EL (cell line): ENCODE measurements around the gene NLRP9.

Experiments used
- DNase-seq: peaks from one replicate; pipeline ENCODE4 v3.0.0-alpha.2; 2016

The NLRP9 gene

DNA sequence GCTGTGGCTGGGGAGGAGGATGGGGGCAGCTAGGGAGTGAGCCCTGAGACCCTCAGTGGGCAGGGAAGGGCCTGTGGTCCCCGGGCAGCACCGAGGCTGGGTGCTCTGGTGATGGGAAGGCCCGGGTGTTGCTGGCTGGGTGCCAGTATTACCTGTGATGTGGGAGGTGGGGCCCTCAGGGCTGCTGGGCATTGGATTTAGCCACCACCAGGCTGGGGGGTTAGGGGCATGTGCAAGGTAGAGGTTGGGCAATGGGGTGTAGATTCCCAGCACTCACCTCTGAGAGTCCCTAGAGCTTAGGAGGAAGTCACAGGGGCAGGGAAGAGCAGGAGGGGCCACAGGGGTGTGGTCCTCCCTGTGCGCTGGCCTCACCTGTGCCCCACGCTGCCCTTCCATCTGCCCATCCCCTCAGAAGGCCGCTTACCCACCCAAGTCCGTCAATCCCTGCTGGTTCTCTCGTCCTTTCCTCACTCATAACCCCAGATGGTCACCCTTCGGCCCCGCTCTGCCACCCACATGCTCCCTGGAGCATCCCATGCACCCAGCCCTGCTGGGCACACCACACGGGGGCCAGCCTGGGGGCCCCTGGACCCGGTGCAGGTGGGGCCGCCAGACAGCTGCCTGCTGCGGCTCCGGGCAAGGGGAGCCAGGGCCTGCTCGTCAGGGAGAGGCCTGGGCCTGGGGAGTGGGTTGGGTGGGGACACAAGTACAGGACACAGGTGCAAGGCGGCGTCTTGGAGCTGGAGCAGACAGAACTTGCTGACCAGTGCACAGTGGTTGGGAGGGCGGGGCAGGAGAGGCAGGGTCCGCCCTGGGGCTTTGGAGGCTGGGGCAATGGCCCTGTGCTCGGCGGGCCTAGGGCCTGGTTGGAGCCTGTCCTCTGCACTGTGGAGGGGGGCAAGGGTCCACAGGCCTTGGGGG lies 50.7 kb downstream of the NLRP9 start:
- no peak for DNase-seq

DNA sequence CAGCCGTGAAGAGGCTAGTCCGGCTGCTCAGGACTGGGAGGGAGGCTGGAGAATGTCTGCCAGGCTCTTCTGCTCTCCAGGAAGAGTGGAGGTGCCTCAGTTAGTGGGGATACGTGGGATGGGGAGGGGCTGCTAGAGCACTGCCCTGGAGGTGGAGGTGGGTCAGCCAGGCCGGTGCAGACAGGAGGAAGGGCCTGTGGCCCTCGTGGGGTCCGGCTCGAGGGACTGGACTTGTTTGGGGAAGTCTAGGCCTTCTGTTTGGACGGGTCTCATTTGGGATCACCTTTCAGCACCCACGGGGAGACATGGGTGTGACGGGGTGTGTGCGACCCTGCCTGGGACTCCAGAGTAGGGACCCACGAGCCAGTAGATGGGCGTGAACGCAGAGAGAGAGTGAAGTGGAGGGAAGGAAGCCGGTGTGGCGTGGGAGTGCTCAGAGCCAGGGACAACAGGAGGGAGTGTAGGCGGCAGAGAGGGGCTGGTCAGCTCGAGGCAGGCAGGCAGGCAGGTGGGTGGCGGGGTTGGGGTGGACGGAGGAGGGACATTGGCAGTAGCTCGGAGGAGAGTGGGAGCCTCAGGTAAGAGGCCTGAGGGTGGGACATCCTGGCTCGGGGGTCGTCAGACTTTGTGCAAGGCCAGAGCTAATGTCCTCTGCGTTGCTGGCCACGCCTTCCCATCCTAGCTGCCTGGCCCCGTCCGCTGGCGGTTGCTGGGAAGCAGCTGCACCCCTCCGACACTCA lies 51.7 kb downstream of the NLRP9 start:
- no peak for DNase-seq

DNA sequence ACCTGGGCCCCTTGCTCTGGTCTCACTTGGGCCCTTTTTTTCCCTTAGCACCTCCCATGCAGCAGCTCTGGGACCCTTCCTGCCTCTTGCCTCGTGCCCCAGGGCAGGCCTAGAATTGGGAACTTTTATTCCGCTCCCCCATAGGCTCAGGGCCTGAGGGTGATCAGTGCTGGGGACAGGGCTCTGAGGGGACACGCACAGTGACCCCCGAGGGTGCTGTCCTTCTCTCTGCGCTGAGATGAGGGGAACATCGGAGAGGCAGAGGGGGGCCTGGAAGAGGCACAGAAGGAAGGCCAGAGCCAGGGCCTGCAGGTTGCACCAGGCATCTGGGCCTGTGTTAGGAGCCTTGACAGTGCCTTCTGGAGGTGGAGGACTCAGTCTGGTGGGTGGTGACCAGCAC lies 52.4 kb downstream of the NLRP9 start:
- DNase-seq = no peak

DNA sequence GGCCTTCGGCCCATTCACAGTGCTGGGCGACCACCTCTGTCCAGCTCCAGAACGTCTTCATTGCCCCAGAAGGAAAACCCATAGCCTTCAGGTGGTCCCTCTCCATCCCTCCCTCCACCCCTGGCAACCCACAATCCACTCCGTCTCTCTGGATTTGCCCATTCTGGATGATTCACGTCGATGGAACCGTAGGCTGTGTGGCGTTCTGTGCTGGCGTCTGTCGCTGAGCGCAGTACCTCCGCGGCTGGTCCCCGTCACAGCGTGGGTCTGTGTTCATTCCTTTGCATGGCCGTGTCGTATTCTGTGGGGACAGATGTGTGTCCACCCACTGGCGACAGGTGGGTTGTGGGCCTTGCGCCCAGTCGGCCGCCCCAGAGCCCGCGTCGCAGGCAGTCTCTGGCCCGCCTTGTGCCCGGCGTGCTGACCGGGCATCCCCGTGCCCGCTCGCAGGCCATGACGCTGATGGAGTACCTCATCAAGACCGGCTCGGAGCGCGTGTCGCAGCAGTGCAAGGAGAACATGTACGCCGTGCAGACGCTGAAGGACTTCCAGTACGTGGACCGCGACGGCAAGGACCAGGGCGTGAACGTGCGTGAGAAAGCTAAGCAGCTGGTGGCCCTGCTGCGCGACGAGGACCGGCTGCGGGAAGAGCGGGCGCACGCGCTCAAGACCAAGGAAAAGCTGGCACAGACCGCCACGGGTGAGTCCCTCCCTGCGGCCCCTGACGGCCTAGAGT lies 53.1 kb downstream of the NLRP9 start:
- DNase-seq = no peak

DNA sequence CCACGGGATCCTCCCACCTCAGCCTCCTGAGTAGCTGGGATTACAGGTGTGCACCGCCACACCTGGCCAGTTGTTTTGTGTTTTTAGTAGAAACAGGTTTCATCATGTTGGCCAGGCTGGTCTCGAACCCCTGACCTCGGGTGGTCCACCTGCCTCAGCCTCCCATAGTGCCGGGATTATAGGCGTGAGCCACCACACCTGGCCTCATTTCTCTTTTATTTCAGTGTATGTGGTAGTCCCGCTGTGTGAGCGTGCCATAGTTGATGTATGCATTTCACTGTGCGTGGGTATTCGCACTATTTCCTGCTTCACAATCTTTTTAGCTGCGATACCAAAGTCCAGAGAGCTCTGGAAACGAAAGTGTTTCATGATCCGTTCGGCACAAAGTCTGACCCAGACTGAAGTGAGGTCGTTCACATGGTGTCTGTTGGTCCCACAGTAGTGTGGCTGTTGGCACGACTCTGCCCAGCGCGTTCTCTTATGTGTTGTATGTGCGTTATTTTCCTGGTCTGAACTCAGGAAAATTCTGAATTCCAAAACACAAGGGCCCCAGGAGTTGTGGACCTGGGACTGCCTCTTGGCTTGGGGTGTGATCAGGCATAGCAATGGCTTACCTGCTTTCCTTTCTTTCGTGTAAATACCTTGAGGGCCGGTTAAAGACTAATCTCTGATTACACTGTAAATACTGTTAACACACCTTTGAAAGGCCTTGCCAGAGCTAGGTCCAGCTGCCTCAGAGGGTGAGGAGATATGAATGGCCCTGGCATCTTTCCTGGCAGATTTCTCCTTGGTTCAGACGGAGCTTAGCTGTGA lies 54.5 kb downstream of the NLRP9 start:
- no peak for DNase-seq

DNA sequence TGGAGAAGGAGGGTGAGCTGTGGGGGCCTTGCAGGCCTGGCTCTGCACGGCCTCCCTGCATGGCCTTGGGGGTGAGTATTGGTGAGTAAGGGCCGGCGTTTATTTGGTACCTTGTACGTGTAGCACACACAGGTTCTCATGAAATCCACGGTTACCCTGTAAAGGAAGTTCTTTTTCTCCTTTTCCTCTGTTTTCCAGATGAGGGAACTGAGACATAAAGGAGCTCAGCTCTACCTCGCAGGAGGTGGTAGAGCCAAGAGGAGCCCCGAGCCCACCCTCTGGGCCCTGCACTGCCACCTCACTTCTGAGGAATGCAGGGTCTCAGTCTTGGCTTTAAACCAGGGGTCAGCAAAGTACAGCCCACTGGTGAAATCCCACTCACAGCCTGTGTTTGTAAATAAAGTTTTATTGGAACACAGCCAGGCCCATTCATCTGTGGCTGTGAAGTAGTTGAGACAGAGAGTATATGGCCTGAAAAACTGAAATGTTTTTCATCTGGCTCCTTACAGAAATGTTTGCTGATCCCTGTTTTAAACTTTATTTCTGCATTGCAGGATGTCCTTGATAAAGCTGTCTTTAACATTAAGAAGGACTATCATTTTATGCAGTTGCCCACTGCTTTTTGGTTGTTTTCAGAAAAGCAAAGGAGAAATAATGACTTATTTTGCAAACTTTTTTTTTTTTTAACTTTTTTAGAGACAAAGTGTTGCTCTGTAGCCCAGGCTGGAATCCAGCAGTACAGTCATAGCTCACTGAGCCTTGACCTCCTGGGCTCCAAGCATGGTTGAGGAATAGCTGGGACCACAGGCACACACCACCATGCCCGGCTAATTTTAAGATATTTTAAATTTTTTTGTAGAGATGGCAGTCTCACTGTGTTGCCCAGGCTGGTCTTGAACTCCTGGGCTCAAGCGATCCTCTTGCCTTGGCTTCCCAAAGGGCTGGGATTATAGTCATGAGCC lies 56.8 kb downstream of the NLRP9 start:
- DNase-seq = peak; percentile 20

DNA sequence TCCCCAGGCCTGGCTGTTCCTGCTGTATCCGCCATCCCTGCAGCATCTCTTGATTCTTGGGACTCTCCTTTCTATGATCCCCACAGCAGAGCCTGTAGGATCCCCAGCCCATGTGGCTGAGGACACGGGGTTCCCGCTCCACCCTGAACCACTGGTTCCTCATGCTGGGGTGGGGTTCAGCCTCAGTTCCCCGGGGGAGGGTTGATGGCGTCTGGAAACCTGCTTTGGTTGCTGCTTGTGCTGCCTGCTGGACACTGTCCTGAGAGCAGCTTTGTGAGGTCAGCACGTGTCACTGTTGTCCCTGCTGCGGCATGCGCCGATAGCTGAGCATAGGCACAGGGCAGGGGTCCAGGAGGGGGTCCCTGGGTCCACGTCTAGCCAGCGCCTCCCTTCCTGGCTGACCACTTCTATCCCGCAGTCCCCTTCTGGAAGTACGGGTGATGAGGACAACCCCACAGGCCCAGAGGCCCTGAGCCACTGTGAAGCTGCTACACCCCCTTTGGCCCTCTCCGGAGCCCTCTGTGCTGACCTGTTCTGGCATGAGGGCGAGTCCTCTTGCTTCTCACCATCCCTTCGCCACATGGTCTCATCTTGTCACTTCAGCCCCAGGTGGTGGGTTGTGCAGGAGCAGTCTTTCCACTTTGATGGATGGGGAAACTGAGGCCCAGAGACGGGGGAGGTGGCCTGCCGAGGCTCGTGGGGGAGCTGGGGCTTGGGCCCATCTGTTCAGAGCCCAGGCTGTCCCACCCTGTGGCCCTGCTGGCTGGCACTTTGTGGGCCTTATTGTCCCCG lies 57.7 kb downstream of the NLRP9 start:
- DNase-seq = no peak

DNA sequence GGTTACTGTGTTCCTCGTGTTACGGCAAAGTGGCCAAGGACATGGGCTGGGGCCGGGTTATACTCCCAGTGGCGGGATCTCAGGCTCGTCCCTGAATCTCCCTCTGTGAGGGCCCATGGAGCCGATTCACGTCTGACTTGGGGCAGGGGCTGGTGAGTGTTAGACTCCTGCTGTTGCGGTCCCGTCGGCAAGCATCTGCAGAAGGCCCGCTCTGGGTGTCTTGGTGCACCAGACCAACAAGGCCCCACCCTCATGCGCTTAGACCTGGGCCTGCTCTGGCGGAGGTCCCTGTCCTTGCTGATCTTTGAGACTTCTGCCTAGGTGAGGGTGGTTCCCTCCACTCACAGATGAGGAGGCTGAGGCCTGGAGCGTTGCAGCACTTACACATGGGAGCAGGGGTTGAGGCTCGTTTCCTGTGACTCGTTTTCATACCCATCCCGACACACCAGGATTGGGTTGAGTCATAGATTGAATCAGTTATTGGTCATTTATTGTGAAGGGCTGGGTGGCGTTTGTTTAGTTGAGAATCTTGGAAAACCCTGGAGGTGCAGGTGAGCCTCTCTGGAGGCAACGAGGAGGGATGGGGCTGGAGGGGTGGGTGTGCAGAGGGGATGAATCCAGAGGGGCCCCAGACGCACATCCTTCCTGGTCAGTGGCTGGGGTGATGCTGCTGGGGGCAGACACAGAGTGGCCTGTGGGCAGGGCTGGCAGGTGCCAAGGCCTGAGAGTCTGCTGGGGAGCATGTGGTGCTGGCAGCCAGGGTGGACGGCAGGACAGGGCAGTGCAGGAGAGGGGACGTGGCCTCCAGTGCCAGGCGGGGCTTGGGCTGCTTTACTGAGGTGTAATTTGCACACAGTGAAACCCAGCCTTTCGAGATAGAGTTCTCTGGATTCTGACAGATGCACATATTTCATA lies 58.6 kb downstream of the NLRP9 start:
- DNase-seq = peak; percentile 59

DNA sequence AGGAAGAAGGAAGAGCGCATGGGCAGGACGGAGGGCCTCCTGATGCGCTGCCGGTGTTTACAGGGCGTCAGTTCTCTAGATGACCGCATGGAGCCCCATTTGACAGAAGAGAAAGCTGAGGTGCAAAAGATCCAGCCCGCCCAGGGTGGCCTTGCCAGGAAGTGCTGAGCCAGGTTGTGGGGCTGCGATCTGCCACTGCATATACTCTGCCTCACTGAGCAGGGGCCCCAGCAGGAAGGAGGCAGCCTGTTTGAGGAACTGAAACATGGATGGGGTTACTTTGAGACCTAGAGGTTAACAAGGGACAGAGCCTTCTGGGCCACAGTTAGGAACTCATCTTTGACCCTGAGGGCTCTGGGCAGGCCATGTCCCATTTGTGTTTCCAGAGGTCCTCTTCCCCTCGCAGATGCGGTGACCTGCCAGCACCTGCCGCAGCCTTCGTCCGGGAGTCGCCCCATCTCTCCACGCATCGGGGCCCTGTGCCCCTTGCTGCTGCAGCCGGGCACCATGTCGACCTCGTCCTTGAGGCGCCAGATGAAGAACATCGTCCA lies 60.0 kb downstream of the NLRP9 start:
- DNase-seq = no peak

DNA sequence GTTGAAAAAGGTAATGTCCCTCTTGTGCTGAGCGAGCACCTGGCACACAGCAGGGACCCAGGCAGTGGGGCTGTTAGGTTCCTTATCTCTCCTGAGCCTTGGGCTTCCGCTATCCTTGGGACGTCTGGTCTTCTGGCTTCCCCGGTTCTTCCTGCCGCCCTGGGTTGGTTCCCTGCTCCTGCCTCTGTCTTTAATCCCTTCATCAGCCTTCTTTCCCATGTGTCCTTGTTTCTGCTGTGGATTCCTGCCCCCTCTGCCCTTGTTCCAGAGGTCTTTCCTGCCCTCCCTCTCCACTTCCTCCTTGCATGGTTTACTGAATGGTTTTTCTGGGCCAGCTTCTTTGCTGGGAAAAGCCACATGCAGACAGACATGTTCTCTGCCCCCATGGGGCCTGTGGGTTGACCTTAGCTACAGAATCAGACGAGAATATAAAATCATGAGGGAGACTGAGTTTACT lies 60.6 kb downstream of the NLRP9 start:
- DNase-seq = no peak

DNA sequence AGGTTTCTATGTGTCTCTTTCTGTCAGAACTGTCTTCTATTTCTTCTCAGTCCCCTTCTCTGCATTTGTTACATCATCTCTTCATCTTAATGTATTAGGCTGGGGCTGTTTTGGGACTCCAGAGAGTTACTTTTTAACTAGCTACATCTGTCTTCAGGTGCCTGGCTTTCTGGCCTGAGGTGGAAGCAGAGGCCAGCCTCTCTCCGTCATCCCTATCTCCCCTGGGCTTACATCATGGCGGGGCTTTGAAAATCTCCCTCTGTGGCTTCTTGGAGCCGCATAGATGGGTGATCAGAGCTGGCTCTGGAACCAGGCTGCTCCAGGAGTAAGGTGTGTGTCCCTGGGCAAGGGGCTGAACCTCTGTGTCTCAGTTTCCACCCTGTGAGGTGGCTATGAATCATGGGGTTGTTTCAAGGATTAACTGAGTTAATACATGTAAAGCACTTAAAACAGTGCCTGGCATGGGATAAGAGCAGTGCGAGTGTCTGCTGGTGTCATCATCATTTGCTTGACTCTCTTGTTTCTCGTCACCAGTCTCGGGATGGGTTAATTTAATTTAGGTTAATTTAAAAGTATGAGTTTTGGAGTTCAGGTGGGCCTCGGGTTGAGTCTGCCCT lies 61.2 kb downstream of the NLRP9 start:
- no peak for DNase-seq

DNA sequence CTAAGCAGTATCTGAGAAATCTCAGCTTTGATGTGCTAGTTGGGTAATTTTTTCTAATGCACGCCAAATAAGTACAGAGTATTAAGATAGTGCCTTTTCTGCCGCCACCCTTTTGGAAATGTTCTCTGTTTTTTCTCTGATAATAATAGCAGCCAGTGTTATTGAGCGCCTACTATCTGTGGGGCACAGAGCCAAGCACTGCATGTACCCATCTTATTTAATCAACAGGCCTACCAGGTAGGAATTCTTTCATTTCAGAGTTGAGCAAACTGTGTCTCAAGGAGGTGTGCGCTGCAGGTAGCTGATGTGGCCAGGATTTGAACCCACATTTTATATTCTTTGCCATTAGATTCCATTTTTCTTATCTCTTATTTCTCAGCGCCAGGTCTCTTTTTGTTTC lies 61.8 kb downstream of the NLRP9 start:
- DNase-seq = peak; percentile 16

DNA sequence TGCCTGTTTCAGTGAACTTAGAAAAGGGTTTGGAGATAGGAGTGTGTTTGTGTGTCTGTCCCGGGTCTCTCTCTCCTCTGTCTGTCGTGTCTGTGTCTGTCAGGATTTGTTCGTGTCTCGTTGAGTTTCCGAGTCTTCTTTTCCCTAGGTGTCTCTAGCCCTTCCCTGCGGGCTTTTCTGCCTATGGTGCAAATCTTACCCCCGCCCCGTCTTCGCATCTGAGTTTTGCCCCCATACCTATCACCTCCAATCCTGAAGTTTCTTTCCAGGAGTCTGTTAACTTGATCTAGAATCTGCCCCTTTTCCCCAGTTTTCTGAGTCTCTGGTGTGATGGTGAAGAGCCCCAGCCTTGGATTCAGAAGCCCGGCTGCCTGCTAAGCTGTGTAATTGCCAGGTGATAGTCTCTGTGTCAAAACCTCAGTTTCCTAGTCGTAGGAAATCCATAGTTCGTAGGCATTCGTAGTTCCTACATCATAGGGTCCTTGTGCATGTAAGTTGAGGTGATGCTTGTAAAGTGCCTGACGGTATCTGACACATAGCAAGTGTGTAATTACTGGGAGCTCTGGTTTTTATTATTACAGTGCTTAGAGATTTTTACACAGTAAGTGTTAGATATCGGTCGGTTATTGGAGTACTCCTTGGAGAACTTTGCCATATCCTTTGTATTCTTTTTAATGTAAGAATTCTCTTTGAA lies 62.4 kb downstream of the NLRP9 start:
- no peak for DNase-seq

DNA sequence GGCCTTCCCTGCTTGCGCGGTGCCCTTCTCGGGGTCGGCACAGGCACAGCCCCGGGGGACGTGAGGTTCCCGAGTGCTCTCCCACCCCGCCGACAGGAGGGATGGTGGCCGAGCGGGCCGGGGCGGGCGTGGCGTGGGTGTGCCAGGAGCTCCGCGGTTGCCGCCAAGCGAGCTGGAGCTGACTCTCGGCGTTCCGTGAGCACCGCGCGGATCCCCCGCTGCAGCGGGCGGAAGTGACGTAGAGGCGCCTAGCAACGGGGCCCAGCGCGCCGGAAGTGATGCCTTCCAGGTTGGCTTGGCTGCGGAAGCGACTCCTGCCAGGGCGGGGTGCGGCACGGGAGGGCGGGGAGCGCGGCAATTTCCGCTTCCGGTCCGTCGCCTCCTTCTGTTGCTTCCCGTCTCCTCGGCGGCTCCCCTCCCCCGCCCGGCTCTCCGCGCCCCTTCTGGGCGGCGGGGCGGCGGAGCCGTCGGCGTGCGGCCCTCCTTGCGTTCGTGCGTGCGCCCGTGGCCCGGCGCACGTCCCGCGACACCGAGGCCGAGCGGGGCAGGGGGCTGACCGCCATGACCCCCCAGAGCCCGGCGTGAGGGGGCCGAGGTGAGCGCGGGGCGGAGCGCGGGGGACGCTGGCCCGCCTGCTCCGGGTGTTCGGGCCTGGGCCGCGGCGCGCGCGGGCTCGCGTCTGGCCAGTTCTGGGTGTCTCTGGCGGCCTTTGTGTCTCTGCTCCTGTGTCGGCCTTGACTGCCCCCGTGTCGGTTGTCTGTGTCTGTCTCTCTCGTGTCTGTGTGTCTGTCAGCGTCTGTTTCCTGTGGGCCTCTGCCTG lies 63.2 kb downstream of the NLRP9 start, which contains the start of gene EPN1:
Gene EPN1 (plus strand): TSS at position 386 of the 820 bp plus-strand sequence. CDS start 3,402 bp downstream, outside the sequence.
- peak; percentile 97 for DNase-seq

DNA sequence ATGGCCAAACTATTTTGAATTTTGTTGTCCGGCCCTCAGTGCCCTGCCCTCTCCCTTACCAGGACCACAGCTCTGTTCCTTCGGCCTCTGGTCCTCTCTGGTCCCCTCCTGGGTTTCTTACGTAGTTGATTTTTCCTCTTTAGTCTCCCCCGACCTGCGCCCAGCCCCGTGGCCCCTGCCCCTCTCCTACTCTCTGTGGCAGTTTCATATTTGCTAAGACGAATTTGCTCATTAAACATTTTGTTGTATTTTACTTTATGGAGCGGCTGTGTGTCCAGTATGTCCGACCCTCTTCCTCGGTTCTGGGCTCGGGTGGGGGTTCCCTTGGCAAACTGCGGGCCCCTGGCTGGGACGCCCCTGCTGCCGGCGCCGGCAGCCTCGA lies 63.8 kb downstream of the NLRP9 start:
- peak; percentile 13 for DNase-seq

DNA sequence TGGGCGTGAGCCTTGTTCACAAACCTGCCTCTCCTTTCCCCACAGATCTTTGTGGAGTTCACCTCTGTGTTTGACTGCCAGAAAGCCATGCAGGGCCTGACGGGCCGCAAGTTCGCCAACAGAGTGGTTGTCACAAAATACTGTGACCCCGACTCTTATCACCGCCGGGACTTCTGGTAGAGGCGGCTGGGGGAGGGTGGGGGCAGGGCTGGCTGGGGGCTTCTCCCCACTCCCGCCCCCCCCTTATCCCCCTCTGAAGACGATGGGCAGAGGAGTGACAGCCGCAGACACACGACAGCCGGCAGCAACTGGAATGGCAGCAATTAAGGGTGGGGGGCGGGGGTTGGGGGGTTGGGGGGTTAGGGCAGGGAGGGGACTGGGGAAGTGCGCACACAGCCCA lies 64.3 kb downstream of the NLRP9 start:
- no peak for DNase-seq

DNA sequence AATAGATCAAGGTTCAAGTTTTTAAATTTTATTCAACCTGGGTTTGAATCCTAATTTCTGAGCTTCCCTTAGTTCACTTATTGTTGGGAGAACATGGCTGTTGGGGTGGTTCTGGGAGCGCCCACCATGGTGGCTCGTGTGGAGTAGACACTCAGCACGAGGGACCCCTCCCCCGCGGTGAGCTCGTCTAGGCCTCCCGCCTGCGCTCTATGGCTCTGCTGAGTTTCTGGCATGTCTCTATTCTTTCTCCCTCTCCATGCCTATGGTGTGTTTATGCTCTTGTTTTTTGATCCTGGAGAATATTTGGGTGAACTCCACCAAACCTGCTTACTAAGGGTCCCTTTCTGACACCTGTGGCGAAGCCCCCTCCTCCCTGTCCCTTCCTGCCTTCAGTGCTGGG lies 64.7 kb downstream of the NLRP9 start:
- DNase-seq = no peak
